Epithelial cell of proximal tubule (primary cell): Measurements from ENCODE around the gene TBKBP1. TPM values are rescaled to one million over a fixed set of nuclear protein-coding genes. Genes with fewer than 3 reads are reported as not detected.

Experiments used
- DNase-seq: peaks from one replicate; pipeline ENCODE4 v3.0.0-alpha.2; 2011; ENCODE audit warnings: low read depth
- H3K4me3 ChIP-seq: 2 replicates; pipeline ENCODE4 v1.5.1; 2011; ENCODE audit warnings: low read depth, mild to moderate bottlenecking, low read length
- total RNA-seq: library from RNA; depleted of rRNA; stranded (reverse); fragments of >200 nt; gene quantifications from 2 replicates; pipeline ENCODE4 v1.2.3, GENCODE V29; 2015
- TF ChIP-seq, protein P1 (sequence below): conservative IDR thresholded peaks from 2 replicates; pipeline ENCODE4 v1.5.1; 2012; ENCODE audit warnings: low read depth, mild to moderate bottlenecking, low read length

The TBKBP1 gene
- total RNA-seq, 1 donor from 2014 or later: 4.2 TPM

DNA sequence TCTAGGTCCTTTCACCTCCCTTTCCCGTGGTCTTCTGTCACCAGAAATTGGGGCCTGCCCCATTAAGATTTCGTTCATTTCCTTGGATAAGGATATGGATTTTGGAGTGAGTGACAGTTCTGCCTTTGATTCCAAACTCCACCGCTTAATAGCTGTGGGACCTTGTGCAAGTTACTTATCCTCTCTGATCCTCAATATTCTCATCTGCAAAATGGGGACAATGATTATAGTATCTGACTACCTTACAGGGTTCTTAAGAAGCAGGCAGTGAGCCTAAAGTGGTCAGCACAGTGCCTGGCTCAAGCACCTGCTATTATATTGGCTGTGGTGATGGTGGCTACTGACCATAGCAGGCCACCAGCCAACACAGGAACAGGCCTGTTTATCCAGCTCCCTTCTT lies 15.6 kb downstream of the TBKBP1 start:
- no peak overlapping the region for H3K4me3 ChIP-seq
- no peak for DNase-seq
- TF ChIP-seq, protein P1, sequence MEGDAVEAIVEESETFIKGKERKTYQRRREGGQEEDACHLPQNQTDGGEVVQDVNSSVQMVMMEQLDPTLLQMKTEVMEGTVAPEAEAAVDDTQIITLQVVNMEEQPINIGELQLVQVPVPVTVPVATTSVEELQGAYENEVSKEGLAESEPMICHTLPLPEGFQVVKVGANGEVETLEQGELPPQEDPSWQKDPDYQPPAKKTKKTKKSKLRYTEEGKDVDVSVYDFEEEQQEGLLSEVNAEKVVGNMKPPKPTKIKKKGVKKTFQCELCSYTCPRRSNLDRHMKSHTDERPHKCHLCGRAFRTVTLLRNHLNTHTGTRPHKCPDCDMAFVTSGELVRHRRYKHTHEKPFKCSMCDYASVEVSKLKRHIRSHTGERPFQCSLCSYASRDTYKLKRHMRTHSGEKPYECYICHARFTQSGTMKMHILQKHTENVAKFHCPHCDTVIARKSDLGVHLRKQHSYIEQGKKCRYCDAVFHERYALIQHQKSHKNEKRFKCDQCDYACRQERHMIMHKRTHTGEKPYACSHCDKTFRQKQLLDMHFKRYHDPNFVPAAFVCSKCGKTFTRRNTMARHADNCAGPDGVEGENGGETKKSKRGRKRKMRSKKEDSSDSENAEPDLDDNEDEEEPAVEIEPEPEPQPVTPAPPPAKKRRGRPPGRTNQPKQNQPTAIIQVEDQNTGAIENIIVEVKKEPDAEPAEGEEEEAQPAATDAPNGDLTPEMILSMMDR: no peak

DNA sequence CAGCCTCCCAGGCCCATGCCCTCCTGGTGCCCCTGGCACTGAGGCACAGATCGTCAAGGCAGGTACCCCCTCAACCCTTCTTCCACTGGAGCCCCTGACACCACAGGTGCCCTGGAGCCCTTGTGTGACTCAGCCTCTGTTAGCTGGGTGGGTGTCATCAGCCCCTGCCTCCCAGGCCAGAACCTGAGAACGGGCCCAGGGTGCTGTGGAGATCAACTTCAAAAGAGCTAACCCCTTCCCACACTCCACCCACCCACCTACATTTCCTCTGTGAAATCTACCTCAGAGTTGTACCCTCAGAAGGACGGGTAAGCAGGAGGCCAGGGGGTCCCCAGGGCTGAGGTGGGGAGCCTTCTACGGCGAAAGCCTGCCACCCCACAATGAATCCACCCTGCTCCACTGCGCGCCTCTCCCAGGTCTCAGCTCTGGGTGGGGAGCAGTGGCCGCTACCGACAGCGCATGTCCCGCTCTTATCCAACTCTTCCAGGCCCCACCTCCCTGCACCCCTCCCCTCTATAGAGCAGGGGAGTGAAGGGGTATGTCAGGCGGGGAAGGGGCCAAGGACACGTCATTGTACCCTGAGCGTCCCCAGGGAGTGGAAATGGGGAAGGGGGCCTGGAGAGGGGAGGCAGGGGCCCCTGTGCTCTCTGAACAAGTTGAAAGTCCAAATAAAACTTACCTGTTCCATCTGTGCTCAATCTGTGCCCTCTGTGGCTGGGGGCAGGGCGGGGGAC lies 17.6 kb downstream of the TBKBP1 start:
- TF ChIP-seq, protein P1: no peak
- no peak for DNase-seq
- H3K4me3 ChIP-seq: no peak overlapping the region

DNA sequence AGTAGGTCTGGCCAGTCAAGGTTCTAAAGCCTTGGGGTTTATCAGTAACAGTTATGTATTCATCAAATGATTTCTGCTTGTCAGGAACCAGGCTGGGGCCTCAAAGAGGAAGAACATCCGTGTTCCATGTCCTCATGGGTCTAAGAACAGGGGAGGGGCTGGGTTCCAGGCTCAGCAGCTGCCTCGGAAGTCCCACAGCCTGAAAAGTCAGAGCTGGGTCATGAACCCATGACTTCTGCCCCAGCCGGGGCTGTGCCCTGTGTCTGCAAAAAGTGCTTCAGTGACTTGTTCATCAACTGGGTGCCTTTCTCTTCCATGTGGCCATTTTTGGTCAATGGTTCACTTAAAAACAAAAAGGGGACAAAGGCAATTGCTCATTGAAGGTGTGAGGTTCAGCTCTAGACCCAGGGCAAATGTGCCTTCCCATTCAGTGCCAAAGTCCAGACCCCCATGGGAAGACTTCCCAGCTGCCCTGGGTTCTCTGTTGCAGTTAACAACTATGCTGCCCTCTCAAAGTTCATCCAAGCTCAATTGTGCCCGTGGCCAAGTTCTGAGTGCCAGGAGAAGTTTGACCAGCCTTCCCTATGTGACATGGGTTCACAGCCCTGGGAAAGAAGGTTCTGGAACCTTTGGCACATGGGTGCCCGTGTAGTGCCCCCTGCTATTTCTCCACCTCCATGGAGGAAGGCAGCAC lies 18.5 kb downstream of the TBKBP1 start:
- H3K4me3 ChIP-seq: no peak overlapping the region
- DNase-seq: no peak
- TF ChIP-seq, protein P1: no peak

DNA sequence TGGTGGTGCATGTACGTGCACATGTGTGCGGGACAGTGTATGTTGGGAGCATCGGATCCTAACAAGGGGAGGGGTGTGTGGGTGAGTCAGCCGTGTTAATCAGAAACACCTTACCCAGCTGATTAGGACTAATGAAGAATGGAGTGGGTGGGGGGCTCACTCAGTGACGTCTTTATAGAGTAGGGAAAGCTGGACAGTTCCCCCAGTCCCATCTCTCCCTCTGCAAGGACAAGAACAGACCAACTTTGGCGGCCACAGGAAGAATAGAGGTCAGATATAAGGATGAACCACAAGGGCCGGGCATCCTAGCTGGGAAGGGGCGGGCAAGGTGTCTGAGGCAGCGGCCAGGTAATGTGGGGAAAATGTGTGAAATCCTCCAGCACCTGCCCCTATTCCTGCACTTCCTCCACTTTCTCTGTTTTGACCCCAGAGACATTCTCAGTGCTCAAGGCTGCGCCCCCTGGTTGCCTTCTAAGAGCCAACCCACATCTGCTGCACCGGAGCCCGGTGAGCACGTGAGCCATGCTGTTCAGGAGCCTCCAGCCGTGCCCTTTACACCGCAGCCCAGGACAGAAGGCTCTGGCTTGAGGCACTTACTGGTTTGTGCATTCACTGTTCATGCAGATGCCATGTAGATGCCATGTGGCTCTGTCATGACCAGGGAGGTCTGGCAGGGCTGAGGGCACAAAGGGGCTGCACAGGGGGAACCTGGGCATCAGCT lies 20.2 kb downstream of the TBKBP1 start:
- TF ChIP-seq, protein P1: no peak
- no peak for DNase-seq
- H3K4me3 ChIP-seq: no peak overlapping the region

DNA sequence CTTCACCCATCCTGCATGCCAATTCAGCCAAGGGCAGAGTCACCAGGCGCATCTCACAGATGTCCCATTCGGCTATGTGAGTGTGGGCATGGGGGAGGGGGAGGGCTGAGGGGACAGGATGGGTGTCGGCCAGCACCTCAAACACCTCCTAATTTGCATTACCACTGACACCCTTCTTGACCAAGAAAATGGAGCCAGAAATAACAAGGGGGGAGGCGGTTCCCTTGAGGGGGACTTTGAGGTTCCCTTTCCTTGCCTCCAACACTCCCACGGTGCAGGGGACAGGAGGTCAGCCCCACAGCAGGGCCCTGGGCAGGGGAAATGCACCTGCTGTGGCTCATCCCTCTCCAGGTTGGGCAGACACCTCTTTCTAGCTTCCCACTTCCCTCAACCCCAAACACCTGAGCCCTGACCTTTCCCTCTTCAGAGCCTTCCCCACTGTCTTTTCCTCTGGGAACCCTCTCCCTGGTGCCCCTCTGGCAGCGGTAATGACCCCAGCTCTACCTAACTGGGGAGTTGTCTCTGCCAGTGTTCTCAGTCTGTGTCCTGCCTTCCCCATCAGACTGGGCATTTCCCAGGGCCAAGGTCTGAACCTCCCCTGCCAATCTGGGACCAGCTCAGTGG lies 20.9 kb downstream of the TBKBP1 start:
- TF ChIP-seq, protein P1: no peak
- no peak overlapping the region for H3K4me3 ChIP-seq

DNA sequence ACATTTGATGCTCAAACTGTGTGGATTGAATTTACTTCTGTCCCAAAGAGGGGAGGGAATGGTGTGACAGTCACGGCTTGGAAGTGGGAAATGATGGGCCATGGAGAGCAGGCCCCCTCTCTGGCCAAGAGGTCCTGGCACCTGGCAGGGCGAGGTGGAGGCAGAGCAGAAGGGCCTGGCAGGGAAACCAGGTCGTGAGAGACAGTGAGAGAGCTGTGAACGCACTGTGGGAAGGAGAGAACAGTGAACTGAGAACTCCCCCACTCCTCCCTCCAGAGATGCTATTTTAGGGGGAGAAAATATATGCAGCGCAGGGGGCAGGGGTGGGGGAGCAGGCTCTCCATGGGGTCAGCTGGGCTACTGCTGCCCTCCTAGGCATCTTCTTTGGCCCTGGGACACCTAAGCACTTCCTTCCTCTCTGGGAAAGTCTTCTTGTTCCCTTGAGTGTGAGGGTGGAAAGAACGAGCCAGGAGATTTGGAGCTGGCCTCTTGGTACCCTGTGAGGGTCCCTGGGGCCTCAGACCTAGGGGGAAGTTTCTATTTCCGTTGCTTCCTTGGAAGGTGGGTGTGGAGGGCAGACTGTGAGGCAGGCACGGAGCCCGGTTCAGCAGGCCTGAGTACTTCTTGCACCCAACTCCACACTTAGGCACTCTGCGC lies 21.8 kb downstream of the TBKBP1 start:
- DNase-seq: no peak
- TF ChIP-seq, protein P1: no peak
- no peak overlapping the region for H3K4me3 ChIP-seq

More for the DNA sequence above, 20.9 kb downstream of the TBKBP1 start:
- DNase-seq: no peak
